Measurements from ENCODE around the gene CABYR.

Gene CABYR

GRCh38 chr18:24153397-24153796, 14.5 kb downstream of the CABYR start:
- no peak for TF ChIP-seq CTCF (conservative IDR thresholded peaks at IDR 0.05; ENCODE audit: low read length)
- no peak overlapping the region for H3K4me3 ChIP-seq (ENCODE audit: low read length)
- DNase-seq (ENCODE audit: low read depth): no peak

DNA sequence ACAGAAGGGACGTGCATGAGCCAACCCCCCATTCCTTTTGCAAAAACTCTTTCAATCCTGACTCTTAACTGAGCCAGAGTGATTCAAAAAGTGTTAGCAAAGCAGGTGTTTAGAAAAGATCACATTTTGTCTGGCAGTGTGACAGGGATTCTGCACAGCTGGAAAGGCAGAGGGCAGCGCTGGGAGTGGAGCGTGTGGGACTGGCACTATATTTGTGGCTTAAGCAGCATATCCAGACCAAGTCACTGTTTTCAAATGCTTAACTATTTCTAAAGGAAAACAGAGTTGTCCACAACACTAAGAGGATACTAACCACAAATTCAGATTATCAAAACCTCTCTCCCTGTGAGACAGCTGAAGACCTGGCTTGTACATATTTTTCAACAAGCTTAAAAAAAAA, 19.0 kb downstream of the CABYR start:
- no peak for TF ChIP-seq CTCF (conservative IDR thresholded peaks at IDR 0.05; ENCODE audit: low read length)
- DNase-seq (ENCODE audit: low read depth): no peak
- no peak overlapping the region for H3K4me3 ChIP-seq (ENCODE audit: low read length)

DNA sequence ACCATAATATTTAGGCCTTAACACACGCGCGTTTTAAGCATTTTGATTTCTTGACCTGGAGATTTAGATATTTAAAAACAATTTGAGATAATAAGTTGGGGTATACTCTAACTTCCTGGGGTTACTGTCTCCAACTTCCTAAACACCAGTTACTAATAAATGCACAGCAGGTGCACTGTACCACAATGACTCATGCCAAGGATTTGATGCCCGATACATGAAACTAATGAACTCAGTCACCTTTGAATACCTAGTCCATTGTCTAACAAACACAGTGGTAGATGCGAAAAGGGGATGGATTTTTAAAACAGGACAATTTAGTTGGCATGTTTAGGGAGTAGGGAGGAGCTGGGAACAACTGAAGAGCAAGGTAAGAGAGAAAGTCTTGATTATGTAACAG, 21.2 kb downstream of the CABYR start:
- TF ChIP-seq CTCF (conservative IDR thresholded peaks at IDR 0.05; ENCODE audit: low read length): no peak
- H3K4me3 ChIP-seq (ENCODE audit: low read length): no peak overlapping the region
- no peak for DNase-seq (ENCODE audit: low read depth)

- no peak for TF ChIP-seq CTCF (conservative IDR thresholded peaks at IDR 0.05; ENCODE audit: low read length)
- DNase-seq (ENCODE audit: low read depth): no peak
Observed at GRCh38 chr18:24161304-24161703, 22.4 kb downstream of the CABYR start.

DNA sequence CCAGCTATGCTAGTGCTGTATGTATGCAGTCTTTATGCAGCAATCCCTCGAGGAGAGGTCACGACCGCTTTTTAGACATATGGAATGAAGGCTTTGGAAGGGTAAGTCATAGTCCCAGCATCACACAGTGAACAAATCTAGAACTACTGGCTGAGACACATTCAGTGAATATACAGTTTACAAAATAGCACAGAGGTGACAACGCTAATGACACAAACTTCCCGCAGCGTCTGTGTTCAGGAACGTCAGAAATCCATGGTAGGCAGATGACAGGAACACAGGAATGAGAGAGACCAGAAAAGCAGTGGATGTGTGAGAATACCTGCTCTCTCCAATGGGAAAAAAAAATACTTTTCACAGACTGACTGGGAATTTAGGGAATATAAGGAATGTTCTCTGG, 29.6 kb downstream of the CABYR start:
- H3K4me3 ChIP-seq (ENCODE audit: low read length): no peak overlapping the region
- TF ChIP-seq CTCF (conservative IDR thresholded peaks at IDR 0.05; ENCODE audit: low read length): no peak
- no peak for DNase-seq (ENCODE audit: low read depth)

More at GRCh38 chr18:24161304-24161703, 22.4 kb downstream of the CABYR start:
- no peak overlapping the region for H3K4me3 ChIP-seq (ENCODE audit: low read length)

DNA sequence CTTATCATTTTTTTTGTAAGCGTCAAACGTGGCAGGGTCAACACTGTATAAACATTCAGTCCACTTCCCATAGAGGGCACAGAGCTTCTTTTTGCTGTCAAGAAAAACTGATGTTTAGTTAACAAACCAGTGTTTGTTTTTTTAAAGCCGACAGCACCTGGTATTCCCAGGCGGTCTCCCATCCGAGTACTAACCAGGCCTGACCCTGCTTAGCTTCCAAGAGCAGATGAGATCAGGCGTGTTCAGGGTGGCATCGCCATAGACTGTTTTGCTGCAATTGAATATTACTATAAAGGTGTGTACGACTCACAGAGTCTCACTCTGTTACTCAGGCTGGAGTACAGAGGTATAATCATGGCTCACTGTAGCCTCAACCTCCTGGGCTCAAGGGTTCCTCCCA, 31.5 kb downstream of the CABYR start:
- DNase-seq (ENCODE audit: low read depth): no peak
- TF ChIP-seq CTCF (conservative IDR thresholded peaks at IDR 0.05; ENCODE audit: low read length): no peak
- H3K4me3 ChIP-seq (ENCODE audit: low read length): no peak overlapping the region

- H3K4me3 ChIP-seq (ENCODE audit: low read length): no peak overlapping the region
- no peak for DNase-seq (ENCODE audit: low read depth)
- TF ChIP-seq CTCF (conservative IDR thresholded peaks at IDR 0.05; ENCODE audit: low read length): no peak
Observed at GRCh38 chr18:24173997-24174396, 35.1 kb downstream of the CABYR start.
